K562 treated with DMSO at 1 percent for 12 hours (cell line): ENCODE results near the gene CABP5. TPM values are rescaled to one million over a fixed set of nuclear protein-coding genes. Genes with fewer than 3 reads are reported as not detected.

Source experiments
- total RNA-seq: library from RNA; unstranded; fragments of 300-600 nt; gene quantifications from 2 replicates; pipeline ENCODE4 v1.2.3, GENCODE V29; 2022; ENCODE audit not compliant: insufficient read depth

Gene CABP5
- not detected in 2 replicates for total RNA-seq

DNA sequence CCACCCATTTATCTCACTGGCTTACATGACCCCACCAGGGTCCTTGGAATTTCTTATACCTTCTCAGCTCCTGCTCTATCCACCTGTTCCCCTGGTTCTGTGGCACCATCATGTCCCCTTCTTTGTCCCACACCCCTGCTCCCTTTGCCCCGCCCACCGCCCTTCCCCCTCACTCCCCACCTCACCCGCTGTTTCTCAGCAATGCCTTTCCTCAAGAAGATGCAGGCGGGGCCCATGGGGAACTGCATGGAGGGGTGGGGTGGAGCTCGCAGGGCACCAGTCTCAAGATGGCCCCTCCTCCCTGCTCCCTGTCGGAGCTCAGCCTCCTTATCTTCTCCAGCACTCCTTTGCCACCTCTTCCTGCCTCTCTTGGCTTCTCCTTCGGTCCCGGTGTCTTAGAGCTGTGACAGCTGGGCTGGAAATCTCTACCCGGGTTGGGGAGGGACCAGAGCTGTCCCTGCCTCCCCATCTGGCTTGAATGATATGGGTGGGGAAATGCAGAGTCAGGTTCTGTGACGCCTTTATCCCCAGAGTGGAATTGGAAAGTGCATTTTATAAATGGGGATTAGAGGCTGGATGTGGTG is at the start of gene CABP5:
Gene CABP5, minus strand, starts transcription at position 405 of the 584 bp plus-strand sequence. Its CDS starts 157 bp downstream, at position 248.

DNA sequence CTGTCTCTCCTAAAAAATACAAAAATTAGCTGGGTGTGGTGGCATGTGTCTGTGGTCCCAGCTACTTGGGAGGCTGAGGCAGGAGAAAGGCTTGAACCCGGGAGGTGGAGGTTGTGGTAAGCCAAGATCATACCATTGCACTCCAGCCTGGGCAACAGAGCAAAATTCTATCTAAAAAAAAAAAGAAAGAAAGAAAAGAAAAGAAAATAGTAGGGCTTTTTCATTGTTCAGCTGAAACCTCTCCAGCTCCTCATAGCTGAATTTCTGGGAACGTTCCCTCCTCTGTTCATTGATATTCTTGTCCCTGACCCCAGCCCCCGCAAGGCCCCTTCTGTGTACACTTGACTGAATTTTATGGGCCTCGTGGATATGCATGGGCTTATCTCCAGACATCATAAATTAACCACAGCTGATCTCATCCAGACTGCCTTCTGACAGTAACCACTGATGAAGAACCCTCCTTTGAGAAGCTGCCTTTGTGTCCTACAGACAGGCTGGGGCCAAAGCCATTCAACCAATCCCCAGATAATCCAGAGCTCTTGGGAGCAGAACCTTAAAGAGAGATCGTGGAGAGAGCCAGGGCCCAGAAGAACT is 49.6 kb downstream of the CABP5 start, which contains the start of gene ELSPBP1:
Gene ELSPBP1, plus strand, starts transcription at position 424 of the 594 bp plus-strand sequence. CDS start 14,036 bp downstream, outside the sequence.

DNA sequence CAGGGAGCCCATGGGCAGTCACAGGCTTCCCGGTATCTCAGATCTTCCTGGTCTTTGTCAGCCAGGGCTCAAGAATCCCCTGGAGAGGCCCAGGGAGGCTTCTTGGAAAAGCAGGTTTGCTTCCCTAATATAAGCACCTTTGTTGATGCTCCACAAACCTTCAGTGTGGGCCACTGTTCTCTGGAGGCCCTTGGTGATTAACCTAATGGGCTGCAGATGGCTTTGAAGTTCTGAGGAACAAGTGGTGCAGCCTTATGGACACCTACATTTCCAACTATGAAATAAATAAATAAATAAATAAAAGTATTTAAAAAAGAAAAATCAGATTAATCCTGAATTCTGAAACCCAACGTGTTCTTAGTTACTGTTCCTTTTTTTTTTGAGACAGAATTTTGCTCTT is 51.8 kb downstream of the CABP5 start, which contains the start of gene BSPH1:
Gene BSPH1, minus strand, starts transcription at position 101 of the 400 bp plus-strand sequence. Its CDS starts 89 bp downstream, at position 12.

Other genes with a start within 250 kb of the CABP5 start
- gene TPRX1, start 239.5 kb downstream of the CABP5 start, total RNA-seq = not detected in 2 replicates
- not detected in 2 replicates for gene CRX, start 222.1 kb downstream of the CABP5 start, total RNA-seq
- not detected in 2 replicates for gene TPRX2, start 184.8 kb downstream of the CABP5 start, total RNA-seq
- not detected in 2 replicates for gene SULT2A1, start 157.8 kb downstream of the CABP5 start, total RNA-seq
- gene BSPH1, start 51.9 kb downstream of the CABP5 start, total RNA-seq = not detected in 2 replicates
- gene ELSPBP1, start 49.4 kb downstream of the CABP5 start, total RNA-seq = 2.2 TPM in 1 of 2 replicates, not detected in the other
- 0.32 TPM in 1 of 2 replicates, not detected in the other for gene PLA2G4C, start 66.7 kb upstream of the CABP5 start, total RNA-seq
- gene LIG1, start 126.3 kb upstream of the CABP5 start, total RNA-seq = 82.1 and 88.6 TPM in 2 replicates
- 2.9 and 3.6 TPM in 2 replicates for gene ZSWIM9, start 126.6 kb upstream of the CABP5 start, total RNA-seq
- gene CARD8, start 211.8 kb upstream of the CABP5 start, total RNA-seq = 6.3 and 26.6 TPM in 2 replicates
- gene ZNF114, start 226.0 kb upstream of the CABP5 start, total RNA-seq = not detected in 2 replicates